Gastrocnemius medialis (tissue), 4 donors: Measurements from ENCODE around the gene THBS3. TPM values are rescaled to one million over a fixed set of nuclear protein-coding genes. Genes with fewer than 3 reads are reported as not detected.
"Not testable (repeated sequence)": the region's sequence is repeated elsewhere in the genome, so short reads cannot be mapped to it uniquely, and the experiment has no call there.

ENCODE experiments used
- ATAC-seq, 2 donors: fragments of 150-250 bp; one replicate each; pipeline ENCODE4 v1.9.1; 2016
- DNase-seq, 2 donors: peaks; one replicate each; pipeline ENCODE4 v3.0.0-alpha.2; 2019
- H3K27ac ChIP-seq, 4 donors: fragments of 200-600 bp; sonication (generic); 1 replicate in 1 of 4; 2 replicates in 3 of 4; pipeline ENCODE4 v1.5.1; 2016 to 2018; ENCODE audit warnings: mild to moderate bottlenecking in 2 of 4, moderate library complexity in 1 of 4
- H3K27me3 ChIP-seq, 3 donors: fragments of 200-600 bp; sonication (generic) in 2 of 3; 1 replicate in 1 of 3; 2 replicates in 2 of 3; pipeline versions ENCODE4 v1.5.1 to v1.6.0; 2016 to 2019; ENCODE audit warnings: mild to moderate bottlenecking in 1 of 3, moderate library complexity in 1 of 3
- H3K36me3 ChIP-seq, 2 donors: fragments of 200-600 bp; sonication (generic) in 1 of 2; one replicate each; pipeline ENCODE4 v1.5.1; 2017 to 2018
- H3K4me1 ChIP-seq, 2 donors: fragments of 200-600 bp; sonication (generic) in 1 of 2; one replicate each; pipeline ENCODE4 v1.5.1; 2016 to 2017; ENCODE audit warnings: mild to moderate bottlenecking in 2 of 2
- H3K4me3 ChIP-seq, 4 donors: fragments of 200-600 bp; sonication (generic) in 3 of 4; 1 replicate in 1 of 4; 2 replicates in 3 of 4; pipeline ENCODE4 v1.5.1; 2016 to 2019; ENCODE audit warnings: mild to moderate bottlenecking in 2 of 4
- H3K9me3 ChIP-seq, 3 donors: fragments of 200-600 bp; sonication (generic) in 2 of 3; 1 replicate in 1 of 3; 2 replicates in 2 of 3; pipeline ENCODE4 v1.5.1; 2016 to 2019
- POLR2A ChIP-seq, 2 donors: fragments of 450-650 bp; IDR thresholded peaks; one replicate each; pipeline ENCODE4 v1.6.1; 2017; ENCODE audit warnings: antibody characterized with exemption in 2 of 2, mild to moderate bottlenecking in 2 of 2, moderate library complexity in 2 of 2
- in situ Hi-C, 4 donors: fragments of 200-750 bp; cut with MboI; loops; one replicate each; pipeline versions ENCODE4 v1.15.0 to v1.8.0; 2017; ENCODE audit warnings: low sequenced_read_pairs in 4 of 4
- intact Hi-C: fragments of 100-400 bp; cut with DNase I; formaldehyde crosslinking; loops from one replicate; pipeline ENCODE4 v1.15.1; 2023; ENCODE audit warnings: low total_unique reads
- total RNA-seq, 4 donors: library from RNA; depleted of rRNA; stranded (reverse); fragments of >200 nt; gene quantifications; one replicate each; pipeline versions ENCODE4 v1.1.0 to v1.2.3, GENCODE V29; 2016
- TF ChIP-seq, protein P1 (sequence below), 5 experiments: fragments of 450-650 bp in 3 of 5; fragments of 200-600 bp in 2 of 5; sonication (generic) in 2 of 5; IDR thresholded peaks in 4 of 5; conservative IDR thresholded peaks in 1 of 5; 1 replicate in 4 of 5; 2 replicates in 1 of 5; pipeline ENCODE4 v1.5.1; 2016 to 2019; ENCODE audit warnings: antibody characterized with exemption in 5 of 5, mild to moderate bottlenecking in 3 of 5, moderate library complexity in 3 of 5

Gene THBS3
- total RNA-seq, 4 donors from 2014 or later: 1.5 to 4.6 (median 3.3) TPM

DNA sequence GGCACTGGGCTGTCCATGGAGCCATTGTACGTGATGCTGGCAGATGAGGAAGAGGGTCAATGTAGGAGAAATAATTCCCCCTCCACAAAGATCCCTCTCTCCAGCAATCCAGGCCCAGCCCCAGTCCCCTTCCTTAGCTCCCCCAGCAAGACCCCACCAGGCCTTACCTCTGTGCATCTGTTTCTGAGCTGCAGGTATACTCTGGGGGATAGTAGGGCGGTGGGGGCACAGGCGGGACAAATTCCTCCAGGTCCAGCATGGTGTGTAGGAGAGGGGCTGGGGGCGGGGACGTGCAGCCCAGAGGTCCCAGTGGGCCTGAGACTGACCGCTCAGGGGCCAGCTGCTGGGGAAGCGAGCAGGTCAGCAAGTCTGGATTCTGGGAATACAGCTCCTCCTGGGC is 43.9 kb upstream of the THBS3 start:
- Histone ChIP-seq H3K36me3 (peaks cover 0 to 22% of the 10 kb centered on the region in 2 donors), H3K27ac (peak overlapping the region in 1 of 4 donors; percentile 43), H3K4me1 (peaks cover 17 to 30% of the 10 kb centered on the region in 2 donors), H3K9me3 (no peaks in the 10 kb centered on the region), H3K27me3 (no peaks in the 10 kb centered on the region), H3K4me3 (no peak overlapping the region)
- intact Hi-C loops (no loop called here), in situ Hi-C loops (loop anchor here in 1 of 4 donors (10.0 kb wide), 1 partner anchor 63 kb away; no protein-coding TSS in a partner anchor)
- no peak for TF ChIP-seq POLR2A (IDR thresholded peaks at IDR 0.05)
- TF ChIP-seq, protein P1, sequence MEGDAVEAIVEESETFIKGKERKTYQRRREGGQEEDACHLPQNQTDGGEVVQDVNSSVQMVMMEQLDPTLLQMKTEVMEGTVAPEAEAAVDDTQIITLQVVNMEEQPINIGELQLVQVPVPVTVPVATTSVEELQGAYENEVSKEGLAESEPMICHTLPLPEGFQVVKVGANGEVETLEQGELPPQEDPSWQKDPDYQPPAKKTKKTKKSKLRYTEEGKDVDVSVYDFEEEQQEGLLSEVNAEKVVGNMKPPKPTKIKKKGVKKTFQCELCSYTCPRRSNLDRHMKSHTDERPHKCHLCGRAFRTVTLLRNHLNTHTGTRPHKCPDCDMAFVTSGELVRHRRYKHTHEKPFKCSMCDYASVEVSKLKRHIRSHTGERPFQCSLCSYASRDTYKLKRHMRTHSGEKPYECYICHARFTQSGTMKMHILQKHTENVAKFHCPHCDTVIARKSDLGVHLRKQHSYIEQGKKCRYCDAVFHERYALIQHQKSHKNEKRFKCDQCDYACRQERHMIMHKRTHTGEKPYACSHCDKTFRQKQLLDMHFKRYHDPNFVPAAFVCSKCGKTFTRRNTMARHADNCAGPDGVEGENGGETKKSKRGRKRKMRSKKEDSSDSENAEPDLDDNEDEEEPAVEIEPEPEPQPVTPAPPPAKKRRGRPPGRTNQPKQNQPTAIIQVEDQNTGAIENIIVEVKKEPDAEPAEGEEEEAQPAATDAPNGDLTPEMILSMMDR (IDR thresholded peaks at IDR 0.05 in 4 of 5, conservative IDR thresholded peaks at IDR 0.05 in 1 of 5): no peak
- no peak for DNase-seq
- ATAC-seq: no peak

DNA sequence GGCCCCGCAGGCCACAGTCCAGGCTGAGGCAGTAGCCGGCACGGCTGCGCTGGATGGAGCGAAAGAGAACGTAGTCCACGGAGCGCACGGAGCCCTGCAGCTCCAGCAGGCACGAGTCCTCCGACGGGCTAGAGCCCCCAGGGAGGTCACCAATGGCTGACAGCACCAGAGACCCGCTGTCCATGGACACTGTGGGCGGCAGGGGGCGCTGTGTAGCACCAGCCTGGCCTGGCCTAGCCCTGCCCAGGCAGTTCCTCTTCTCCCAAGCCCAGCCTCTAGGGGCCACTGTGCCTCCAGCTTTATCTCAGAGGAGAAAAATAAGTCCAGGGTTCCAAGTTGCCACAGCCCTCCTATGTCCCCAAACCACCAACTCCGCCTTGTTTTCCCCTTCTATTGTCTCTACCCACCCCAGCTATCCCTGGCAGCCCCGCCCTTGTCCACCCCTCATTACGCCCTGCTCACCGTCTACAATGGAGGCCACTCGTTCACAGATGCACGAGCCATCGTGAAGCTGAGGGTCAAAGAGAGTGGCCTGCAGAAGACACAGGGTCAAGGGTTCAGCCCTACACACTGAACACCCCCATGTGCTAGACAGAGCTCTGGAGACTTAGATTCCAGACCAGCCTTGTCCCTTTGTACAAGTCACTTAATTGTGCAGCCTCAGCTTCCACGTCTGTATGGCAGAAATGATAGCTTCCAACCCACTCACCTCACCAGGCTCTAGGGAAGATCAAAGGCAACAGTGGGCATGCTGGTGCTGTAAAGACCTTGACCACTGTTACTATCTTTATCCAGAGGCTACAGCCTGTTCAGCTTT is 43.1 kb upstream of the THBS3 start:
- in situ Hi-C loops: loop anchor here in 1 of 4 donors (10.0 kb wide), 1 partner anchor 64 kb away; no protein-coding TSS in a partner anchor
- Histone ChIP-seq H3K27ac (peak overlapping the region in 2 of 4 donors; percentile 36 to 43), H3K4me3 (peak overlapping the region in 1 of 4 donors; percentile 16), H3K4me1 (peaks cover 13 to 27% of the 10 kb centered on the region in 2 donors), H3K27me3 (no peaks in the 10 kb centered on the region), H3K36me3 (peaks cover 0 to 22% of the 10 kb centered on the region in 2 donors), H3K9me3 (no peaks in the 10 kb centered on the region)
- DNase-seq (peak; percentile 81 to 88), ATAC-seq (peak; percentile 69 to 82)
- TF ChIP-seq POLR2A (IDR thresholded peaks at IDR 0.05): no peak
- TF ChIP-seq, protein P1 (IDR thresholded peaks at IDR 0.05 in 4 of 5, conservative IDR thresholded peaks at IDR 0.05 in 1 of 5): peak; percentile 98 to 100 (median 99)
- intact Hi-C loops: loop anchor here (1.0 kb wide), 2 partner anchors 73 to 341 kb away; no protein-coding TSS in a partner anchor

DNA sequence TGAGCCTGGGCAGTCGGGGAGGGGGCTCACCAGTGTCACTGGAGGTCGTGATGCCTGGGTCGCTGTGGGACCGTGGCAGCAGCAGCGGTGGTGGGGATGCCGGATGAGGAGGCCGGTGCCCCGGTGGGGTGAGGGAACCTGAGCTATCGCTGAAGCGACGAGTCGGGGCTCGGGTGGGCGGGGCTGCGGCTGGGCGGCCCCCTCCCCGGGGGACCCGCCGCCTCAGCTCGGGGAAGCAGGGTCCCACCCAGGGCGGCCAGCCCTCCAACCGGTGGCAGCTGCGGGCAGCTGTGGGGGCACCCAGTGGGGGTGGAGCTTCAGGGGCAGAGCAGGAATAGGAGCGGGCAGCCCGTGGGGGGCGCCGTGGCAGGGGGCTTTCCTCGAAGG is 42.5 kb upstream of the THBS3 start:
- in situ Hi-C loops: loop anchor here in 1 of 4 donors (10.0 kb wide), 1 partner anchor 65 kb away; no protein-coding TSS in a partner anchor
- DNase-seq: no peak
- intact Hi-C loops: loop anchor here (1.0 kb wide), 2 partner anchors 74 to 342 kb away; no protein-coding TSS in a partner anchor

DNA sequence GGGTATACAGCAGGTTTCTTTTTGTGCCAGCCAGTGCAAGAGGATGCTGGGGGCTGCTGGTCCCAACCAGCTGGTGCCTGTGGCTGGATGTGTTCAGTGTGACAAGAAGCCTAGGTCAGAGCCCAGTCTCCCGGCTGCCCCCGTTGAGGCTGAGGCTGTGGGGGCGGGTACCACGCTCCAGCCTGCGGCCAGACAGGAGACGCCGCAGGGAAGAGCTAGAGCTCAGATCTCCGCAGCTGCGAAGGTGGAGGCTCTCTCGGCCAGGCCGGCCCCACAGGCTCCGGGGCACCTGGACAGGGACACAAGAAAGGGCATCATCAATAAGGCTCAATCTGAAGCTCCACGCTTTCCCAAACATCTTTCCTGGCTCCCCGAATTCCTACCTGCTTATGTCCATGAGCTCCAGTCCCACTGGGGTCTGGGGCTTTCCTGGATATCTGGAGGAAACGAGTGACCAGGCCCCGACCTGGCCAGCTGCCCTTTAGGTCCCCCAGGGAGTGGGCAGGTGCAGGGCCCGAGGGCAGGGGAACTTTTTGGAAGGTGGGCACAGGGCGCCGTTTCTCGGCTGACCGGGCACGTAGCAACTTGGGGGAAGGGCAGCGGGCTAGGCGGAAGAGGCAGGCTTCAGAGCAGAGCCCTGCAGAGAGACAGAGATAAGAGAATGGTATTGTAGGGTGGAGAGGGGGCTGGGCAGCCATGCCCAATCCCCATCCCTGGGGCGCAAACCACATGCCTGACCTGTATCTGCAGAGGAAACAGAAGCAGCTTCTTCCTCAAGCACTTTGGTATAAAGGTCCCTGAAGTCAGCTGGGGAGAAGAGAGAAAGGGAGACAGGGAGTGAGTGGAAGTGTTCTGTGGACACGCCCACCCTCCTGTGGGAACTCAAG is 40.2 kb upstream of the THBS3 start:
- in situ Hi-C loops (loop anchor here in 1 of 4 donors (5.0 kb wide), 1 partner anchor 34 kb away; no protein-coding TSS in a partner anchor), intact Hi-C loops (no loop called here)
- no peak for DNase-seq
- H3K4me1 ChIP-seq: peaks cover 17 to 21% of the 10 kb centered on the region in 2 donors
- no peak overlapping the region for H3K27ac ChIP-seq
- TF ChIP-seq, protein P1 (IDR thresholded peaks at IDR 0.05 in 4 of 5, conservative IDR thresholded peaks at IDR 0.05 in 1 of 5): no peak
- TF ChIP-seq POLR2A (IDR thresholded peaks at IDR 0.05): no peak
- peaks cover 0 to 22% of the 10 kb centered on the region in 2 donors for H3K36me3 ChIP-seq
- H3K27me3 ChIP-seq: no peaks in the 10 kb centered on the region
- no peak overlapping the region for H3K4me3 ChIP-seq
- H3K9me3 ChIP-seq: no peaks in the 10 kb centered on the region
- no peak for ATAC-seq

More for the DNA sequence above, 42.5 kb upstream of the THBS3 start:
- no peak for ATAC-seq
- no peak for TF ChIP-seq POLR2A (IDR thresholded peaks at IDR 0.05)
- TF ChIP-seq, protein P1 (IDR thresholded peaks at IDR 0.05 in 4 of 5, conservative IDR thresholded peaks at IDR 0.05 in 1 of 5): no peak
- peak overlapping the region in 1 of 4 donors; percentile 43 for H3K27ac ChIP-seq
- no peaks in the 10 kb centered on the region for H3K27me3 ChIP-seq
- H3K9me3 ChIP-seq: no peaks in the 10 kb centered on the region
- peak overlapping the region in 1 of 4 donors; percentile 16 for H3K4me3 ChIP-seq
- H3K4me1 ChIP-seq: peaks cover 12 to 26% of the 10 kb centered on the region in 2 donors
- peaks cover 0 to 22% of the 10 kb centered on the region in 2 donors for H3K36me3 ChIP-seq

DNA sequence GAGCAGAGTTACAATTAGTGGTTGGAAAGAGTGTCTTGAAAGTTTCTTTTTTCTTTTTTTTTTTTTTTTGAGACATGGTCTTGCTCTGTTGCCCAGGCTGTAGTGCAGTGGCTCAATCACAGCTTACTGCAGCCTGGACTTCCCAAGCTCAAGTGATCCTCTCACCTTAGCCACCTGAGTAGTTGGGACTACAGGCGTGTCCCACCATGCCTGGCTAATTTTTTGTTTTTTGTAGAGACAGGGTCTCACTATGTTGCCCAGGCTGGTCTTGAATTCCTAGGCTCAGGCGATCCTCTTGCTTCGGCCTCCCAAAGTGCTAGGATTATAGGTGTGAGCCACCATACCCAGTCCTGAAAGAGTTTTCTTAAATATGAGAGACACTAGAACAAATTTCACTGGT is 39.1 kb upstream of the THBS3 start:
- intact Hi-C loops, H3K9me3 ChIP-seq, ATAC-seq, H3K27me3 ChIP-seq, H3K27ac ChIP-seq, DNase-seq, H3K4me3 ChIP-seq: not testable (repeated sequence)
- H3K4me1 ChIP-seq: peaks cover 18 to 21% of the 10 kb centered on the region in 2 donors
- peaks cover 0 to 22% of the 10 kb centered on the region in 2 donors for H3K36me3 ChIP-seq
- in situ Hi-C loops: loop anchor here in 1 of 4 donors (5.0 kb wide), 1 partner anchor 36 kb away; no protein-coding TSS in a partner anchor
